Mammary epithelial cell (primary cell): Measurements from ENCODE around the gene LCA5.

Source experiments
- EZH2 ChIP-seq: IDR thresholded peaks from 2 replicates; pipeline ENCODE4 v1.6.1; 2012; ENCODE audit warnings: low read length, inconsistent platforms, borderline replicate concordance
- TF ChIP-seq, protein P1 (sequence below), 2 donors: IDR thresholded peaks in 1 of 2; conservative IDR thresholded peaks in 1 of 2; 2 replicates each; pipeline ENCODE4 v1.5.1; 2011 to 2012; ENCODE audit warnings: inconsistent platforms in 2 of 2, low read length in 2 of 2, mild to moderate bottlenecking in 2 of 2, control low read depth in 1 of 2, low read depth in 1 of 2; ENCODE audit not compliant: insufficient read depth in 1 of 2; ENCODE audit errors: extremely low read depth in 1 of 2

DNA sequence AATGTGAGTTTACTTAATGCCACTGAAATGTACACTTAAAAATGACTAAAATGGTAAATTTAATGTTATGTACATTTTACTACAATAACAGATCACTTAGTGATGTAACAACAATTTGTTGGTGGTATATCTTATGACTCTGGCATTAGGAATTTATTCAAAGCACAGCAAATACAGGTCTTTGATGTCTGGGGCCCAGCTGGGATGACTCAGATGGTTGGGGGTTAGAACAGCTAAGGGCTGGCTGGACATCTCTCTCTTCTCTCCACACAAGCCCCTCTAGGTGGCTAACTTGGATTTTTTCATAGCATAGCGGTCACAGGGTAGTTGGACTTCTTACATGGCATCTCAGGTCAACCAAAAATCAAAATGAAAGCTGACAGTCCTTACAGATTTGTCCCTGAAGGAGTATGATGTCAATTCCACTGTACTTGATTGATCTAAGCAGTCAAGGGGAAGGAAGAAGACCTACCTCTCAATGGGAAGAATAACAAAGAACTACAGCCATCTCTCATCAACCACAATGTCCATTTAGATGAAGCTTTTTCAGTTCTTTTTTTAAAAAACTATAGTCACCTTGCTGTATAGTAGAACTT, 37.5 kb upstream of the LCA5 start:
- TF ChIP-seq EZH2: no peak
- TF ChIP-seq, protein P1, sequence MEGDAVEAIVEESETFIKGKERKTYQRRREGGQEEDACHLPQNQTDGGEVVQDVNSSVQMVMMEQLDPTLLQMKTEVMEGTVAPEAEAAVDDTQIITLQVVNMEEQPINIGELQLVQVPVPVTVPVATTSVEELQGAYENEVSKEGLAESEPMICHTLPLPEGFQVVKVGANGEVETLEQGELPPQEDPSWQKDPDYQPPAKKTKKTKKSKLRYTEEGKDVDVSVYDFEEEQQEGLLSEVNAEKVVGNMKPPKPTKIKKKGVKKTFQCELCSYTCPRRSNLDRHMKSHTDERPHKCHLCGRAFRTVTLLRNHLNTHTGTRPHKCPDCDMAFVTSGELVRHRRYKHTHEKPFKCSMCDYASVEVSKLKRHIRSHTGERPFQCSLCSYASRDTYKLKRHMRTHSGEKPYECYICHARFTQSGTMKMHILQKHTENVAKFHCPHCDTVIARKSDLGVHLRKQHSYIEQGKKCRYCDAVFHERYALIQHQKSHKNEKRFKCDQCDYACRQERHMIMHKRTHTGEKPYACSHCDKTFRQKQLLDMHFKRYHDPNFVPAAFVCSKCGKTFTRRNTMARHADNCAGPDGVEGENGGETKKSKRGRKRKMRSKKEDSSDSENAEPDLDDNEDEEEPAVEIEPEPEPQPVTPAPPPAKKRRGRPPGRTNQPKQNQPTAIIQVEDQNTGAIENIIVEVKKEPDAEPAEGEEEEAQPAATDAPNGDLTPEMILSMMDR (conservative IDR thresholded peaks at IDR 0.05 in 1 of 2, IDR thresholded peaks at IDR 0.05 in 1 of 2; ENCODE audit: extremely low read depth in 1 of 2, insufficient read depth in 1 of 2, low read depth in 1 of 2, low read length in 2 of 2): no peak
